ENCODE data around the gene USH2A. TPM values are rescaled to one million over a fixed set of nuclear protein-coding genes. Genes with fewer than 3 reads are reported as not detected.

The USH2A gene
- total RNA-seq, 4 donors from 2014 or later = 0.39 TPM; not detected in 3

GRCh38 chr1:215661033-215661432 lies 762.2 kb downstream of the USH2A start:
- Histone ChIP-seq H3K4me1 (no peaks in the 10 kb centered on the region), H3K36me3 (no peaks in the 10 kb centered on the region), H3K27me3 (no peaks in the 10 kb centered on the region), H3K9me3 (no peaks in the 10 kb centered on the region), H3K4me3 (no peak overlapping the region), H3K27ac (no peak overlapping the region)
- TF ChIP-seq EP300 (IDR thresholded peaks at IDR 0.05) = no peak
- no peak for TF ChIP-seq POLR2A (IDR thresholded peaks at IDR 0.05)
- TF ChIP-seq CTCF (IDR thresholded peaks at IDR 0.05) = no peak
- no peak for ATAC-seq
- WGBS, 2 donors (ENCODE audit: low coverage in 1 of 2) = 60 to 78% methylated on average over 1 of the region's 1 CpG

DNA sequence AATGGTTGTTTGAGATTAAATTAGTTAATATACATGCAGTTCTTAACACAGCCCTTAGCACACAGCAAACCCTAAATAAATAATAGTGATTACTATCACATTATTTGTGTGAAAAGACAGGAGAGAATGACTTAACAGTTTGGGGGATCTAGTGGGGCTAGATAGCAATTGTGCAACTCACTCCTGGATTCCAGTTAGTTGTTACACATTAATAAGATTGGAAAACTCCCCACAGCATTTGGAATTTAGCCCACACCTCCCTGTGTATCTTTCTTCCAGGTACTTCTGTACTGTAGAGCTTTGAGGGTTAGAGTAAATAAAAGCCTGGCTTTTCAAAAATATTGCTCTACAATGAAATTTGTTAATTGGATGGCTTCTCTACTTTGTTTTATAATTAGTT lies 763.0 kb downstream of the USH2A start:
- Histone ChIP-seq H3K4me1 (no peaks in the 10 kb centered on the region), H3K27me3 (no peaks in the 10 kb centered on the region), H3K36me3 (no peaks in the 10 kb centered on the region), H3K4me3 (no peak overlapping the region), H3K27ac (no peak overlapping the region), H3K9me3 (no peaks in the 10 kb centered on the region)
- TF ChIP-seq CTCF (IDR thresholded peaks at IDR 0.05) = no peak
- TF ChIP-seq EP300 (IDR thresholded peaks at IDR 0.05) = no peak
- no peak for TF ChIP-seq POLR2AphosphoS5 (IDR thresholded peaks at IDR 0.05)
- TF ChIP-seq POLR2A (IDR thresholded peaks at IDR 0.05) = no peak
- no peak for ATAC-seq

DNA sequence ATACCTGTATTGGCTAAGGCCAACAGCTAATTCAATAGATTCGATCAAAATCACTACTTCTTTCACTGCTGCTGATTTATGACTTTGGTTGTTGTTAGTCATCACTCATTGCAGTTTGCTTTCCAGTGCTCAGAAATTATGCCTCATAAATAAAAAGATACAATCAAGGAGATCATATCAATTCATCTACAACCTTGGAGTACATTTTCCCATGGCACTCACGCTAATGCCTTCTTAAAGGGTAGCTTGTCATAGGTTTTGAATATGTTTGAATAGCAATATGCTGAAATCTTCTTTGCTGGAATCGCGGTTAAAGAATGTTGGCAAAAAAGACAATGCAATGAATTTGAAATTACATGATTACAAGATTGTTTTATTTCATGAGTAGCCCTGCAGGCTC lies 766.2 kb downstream of the USH2A start:
- no peak for TF ChIP-seq EP300 (IDR thresholded peaks at IDR 0.05)
- no peak for TF ChIP-seq POLR2AphosphoS5 (IDR thresholded peaks at IDR 0.05)
- no peak for TF ChIP-seq CTCF (IDR thresholded peaks at IDR 0.05)
- no peak for TF ChIP-seq POLR2A (IDR thresholded peaks at IDR 0.05)
- H3K4me1 ChIP-seq = no peaks in the 10 kb centered on the region
- 88 to 94% methylated on average over 4 of the region's 4 CpGs for WGBS, 2 donors (ENCODE audit: low coverage in 1 of 2)

GRCh38 chr1:215652371-215652770 lies 770.9 kb downstream of the USH2A start:
- H3K27me3 ChIP-seq = no peaks in the 10 kb centered on the region
- ATAC-seq = no peak
- 54 to 71% methylated on average over 1 of the region's 1 CpG for WGBS, 2 donors (ENCODE audit: low coverage in 1 of 2)

More for the DNA sequence above, 766.2 kb downstream of the USH2A start:
- H3K27ac ChIP-seq = no peak overlapping the region
- no peaks in the 10 kb centered on the region for H3K36me3 ChIP-seq
- H3K9me3 ChIP-seq = no peaks in the 10 kb centered on the region
- no peaks in the 10 kb centered on the region for H3K27me3 ChIP-seq
- no peak overlapping the region for H3K4me3 ChIP-seq
- ATAC-seq = no peak

More at GRCh38 chr1:215652371-215652770, 770.9 kb downstream of the USH2A start:
- H3K4me3 ChIP-seq = no peak overlapping the region
- no peak for TF ChIP-seq POLR2AphosphoS5 (IDR thresholded peaks at IDR 0.05)
- TF ChIP-seq CTCF (IDR thresholded peaks at IDR 0.05) = no peak
- TF ChIP-seq EP300 (IDR thresholded peaks at IDR 0.05) = no peak
- TF ChIP-seq POLR2A (IDR thresholded peaks at IDR 0.05) = no peak
- no peaks in the 10 kb centered on the region for H3K9me3 ChIP-seq
- no peaks in the 10 kb centered on the region for H3K4me1 ChIP-seq
- no peak overlapping the region for H3K27ac ChIP-seq
- no peaks in the 10 kb centered on the region for H3K36me3 ChIP-seq

Measured in gastroesophageal sphincter (tissue), 4 donors.